OCI-LY1 (cell line): Measurements from ENCODE around the gene ZXDC.

Experiments
- H2AFZ ChIP-seq: fragments of 200-600 bp; sonication (generic), shearing (Covaris generic); 2 replicates; pipeline ENCODE4 v1.6.0; 2014; ENCODE audit warnings: antibody characterized with exemption, mild to moderate bottlenecking, low read length
- H3F3A ChIP-seq: fragments of 200-600 bp; sonication (generic), shearing (Covaris generic); 2 replicates; pipeline ENCODE4 v1.6.0; 2014; ENCODE audit warnings: mild to moderate bottlenecking, antibody characterized with exemption, low read length, moderate library complexity; ENCODE audit not compliant: insufficient read depth
- H3K27ac ChIP-seq: fragments of 200-600 bp; sonication (generic); 2 replicates; pipeline ENCODE4 v1.5.1; 2014; ENCODE audit warnings: low read length, mixed run types, mild to moderate bottlenecking, low read depth; ENCODE audit not compliant: poor library complexity, severe bottlenecking
- H3K27me3 ChIP-seq: fragments of 200-600 bp; sonication (generic); 2 replicates; pipeline ENCODE4 v1.6.0; 2014; ENCODE audit warnings: antibody characterized with exemption, mild to moderate bottlenecking, low read length, moderate library complexity; ENCODE audit not compliant: insufficient read depth
- H3K36me3 ChIP-seq: fragments of 200-600 bp; sonication (generic); 2 replicates; pipeline ENCODE4 v1.6.1; 2014; ENCODE audit warnings: mild to moderate bottlenecking, antibody characterized with exemption, low read length, moderate library complexity, mixed read lengths; ENCODE audit not compliant: insufficient read depth
- H3K4me1 ChIP-seq: fragments of 200-600 bp; sonication (generic); 2 replicates; pipeline ENCODE4 v1.5.1; 2014; ENCODE audit warnings: mild to moderate bottlenecking, low read length, moderate library complexity; ENCODE audit not compliant: insufficient read depth, severe bottlenecking
- H3K4me2 ChIP-seq: fragments of 200-600 bp; sonication (generic), shearing (Covaris generic); 2 replicates; pipeline ENCODE4 v1.6.1; 2014; ENCODE audit warnings: low read length
- H3K4me3 ChIP-seq: fragments of 200-600 bp; sonication (generic); 2 replicates; pipeline ENCODE4 v1.5.1; 2014; ENCODE audit warnings: low read length, low read depth, mild to moderate bottlenecking, mixed read lengths; ENCODE audit not compliant: poor library complexity, severe bottlenecking
- H3K79me2 ChIP-seq: fragments of 200-600 bp; shearing (Covaris generic); 2 replicates; pipeline ENCODE4 v1.6.1; 2016; ENCODE audit warnings: mixed run types, low read length, mixed read lengths; ENCODE audit not compliant: insufficient read depth
- H3K9ac ChIP-seq: fragments of 200-600 bp; sonication (generic), shearing (Covaris generic); 2 replicates; pipeline ENCODE4 v1.6.1; 2014; ENCODE audit warnings: mild to moderate bottlenecking, low read length, mixed read lengths
- H3K9me2 ChIP-seq: fragments of 200-600 bp; sonication (generic), shearing (Covaris generic); 2 replicates; pipeline ENCODE4 v1.6.1; 2014; ENCODE audit warnings: low read depth, mild to moderate bottlenecking, low read length, mixed read lengths
- H3K9me3 ChIP-seq: fragments of 200-600 bp; shearing (Covaris generic); 2 replicates; pipeline ENCODE4 v1.6.1; 2014; ENCODE audit warnings: low read length, mixed read lengths
- H4K20me1 ChIP-seq: fragments of 200-600 bp; sonication (generic), shearing (Covaris generic); 2 replicates; pipeline ENCODE4 v1.6.0; 2016; ENCODE audit warnings: mild to moderate bottlenecking, low read length; ENCODE audit not compliant: insufficient read depth
- CTCF ChIP-seq: fragments of 200-600 bp; sonication (generic), shearing (Covaris generic); IDR thresholded peaks from 2 replicates; pipeline ENCODE4 v1.5.1; 2017; ENCODE audit warnings: mild to moderate bottlenecking, antibody characterized with exemption, low read length, moderate library complexity, mixed read lengths
- EZH2 ChIP-seq: fragments of 200-600 bp; sonication (generic), shearing (Covaris generic); IDR thresholded peaks from 2 replicates; pipeline ENCODE4 v1.8.0; 2017; ENCODE audit warnings: borderline replicate concordance, mixed run types, mild to moderate bottlenecking, antibody characterized with exemption, low read length, moderate library complexity, mixed read lengths

ZXDC gene

GRCh38 chr3:126472277-126473006, 3.2 kb downstream of the ZXDC start:
- H3K4me2 ChIP-seq: peak overlapping the region; percentile 61; the same call in 1 of the 2 replicates
- TF ChIP-seq EZH2 (no peak), CTCF (no peak)
- H3K9ac ChIP-seq: no peak overlapping the region; the same call in 1 of the 2 replicates
- H3F3A ChIP-seq: no peaks in the 10 kb centered on the region
- peak overlapping the region; percentile 76 for H3K4me3 ChIP-seq
- no peaks in the 10 kb centered on the region for H3K9me2 ChIP-seq
- H3K36me3 ChIP-seq: peaks cover 50% of the 10 kb centered on the region
- H3K9me3 ChIP-seq: no peaks in the 10 kb centered on the region
- peaks cover 36% of the 10 kb centered on the region for H3K4me1 ChIP-seq
- H2AFZ ChIP-seq: no peak overlapping the region
- no peak overlapping the region for H3K27ac ChIP-seq
- no peaks in the 10 kb centered on the region for H3K27me3 ChIP-seq
- H3K79me2 ChIP-seq: peaks cover 14% of the 10 kb centered on the region; the same call in 1 of the 2 replicates
- no peaks in the 10 kb centered on the region for H4K20me1 ChIP-seq

- no peaks in the 10 kb centered on the region for H3F3A ChIP-seq
- no peak overlapping the region for H3K9ac ChIP-seq
- no peaks in the 10 kb centered on the region for H3K9me2 ChIP-seq
- TF ChIP-seq CTCF (no peak), EZH2 (no peak)
- H3K27me3 ChIP-seq: no peaks in the 10 kb centered on the region
- H3K9me3 ChIP-seq: no peaks in the 10 kb centered on the region
- peaks cover 11% of the 10 kb centered on the region; the same call in 1 of the 2 replicates for H3K79me2 ChIP-seq
- H3K4me1 ChIP-seq: peaks cover 27% of the 10 kb centered on the region
- H3K27ac ChIP-seq: no peak overlapping the region
- H3K4me3 ChIP-seq: no peak overlapping the region
- no peaks in the 10 kb centered on the region for H4K20me1 ChIP-seq
- peaks cover 79% of the 10 kb centered on the region for H3K36me3 ChIP-seq
- no peak overlapping the region for H3K4me2 ChIP-seq
- H2AFZ ChIP-seq: no peak overlapping the region
Observed at GRCh38 chr3:126469479-126469878, 6.2 kb downstream of the ZXDC start.

- H3K27me3 ChIP-seq: no peaks in the 10 kb centered on the region
- no peak overlapping the region for H3K4me2 ChIP-seq
- H3K9me3 ChIP-seq: no peaks in the 10 kb centered on the region
- no peak overlapping the region for H3K9ac ChIP-seq
- peaks cover 90% of the 10 kb centered on the region for H3K36me3 ChIP-seq
- no peak overlapping the region for H2AFZ ChIP-seq
- H3K4me3 ChIP-seq: no peak overlapping the region
- TF ChIP-seq EZH2 (no peak), CTCF (no peak)
- no peaks in the 10 kb centered on the region for H3F3A ChIP-seq
- H3K27ac ChIP-seq: no peak overlapping the region
- H3K79me2 ChIP-seq: 0 out of 2 replicates have a peak, but pooled peaks cover 2% of the 10 kb centered on the region
- peaks cover 15% of the 10 kb centered on the region for H3K4me1 ChIP-seq
- H4K20me1 ChIP-seq: no peaks in the 10 kb centered on the region
- no peaks in the 10 kb centered on the region for H3K9me2 ChIP-seq
Observed at GRCh38 chr3:126468028-126468891, 7.4 kb downstream of the ZXDC start.
